ENCODE measurements around the gene RNF135. TPM values are rescaled to one million over a fixed set of nuclear protein-coding genes. Genes with fewer than 3 reads are reported as not detected.

Gene RNF135
- total RNA-seq, result 10 to 100 TPM; 14.8 to 20.7 TPM
- 7.8 TPM for polyA plus RNA-seq (2013, experiment 1 of 2)
- 7.4 TPM for polyA plus RNA-seq (2013, experiment 2 of 2)
- long read RNA-seq, experiment 1, partial matches to known transcripts, result 2 of 9 reads
- long read RNA-seq, experiment 1, other reads (novel, unspliced or antisense), result 4 of 9 reads
- long read RNA-seq, experiment 2, transcript RNF135-201 (4 exons, 1,905 nt), result minor isoform, 9 of 38 reads
- long read RNA-seq, experiment 2, transcript RNF135-202 (5 exons, 2,892 nt), result major isoform, 20 of 38 reads
- long read RNA-seq, experiment 2, partial matches to known transcripts, result 1 of 38 reads
- long read RNA-seq, experiment 2, other reads (novel, unspliced or antisense), result 6 of 38 reads
- long read RNA-seq, experiment 3, transcript RNF135-202 (5 exons, 2,892 nt), result major isoform, 69 of 119 reads
- long read RNA-seq, experiment 3, transcript RNF135-201 (4 exons, 1,905 nt), result minor isoform, 34 of 119 reads
- long read RNA-seq, experiment 3, partial matches to known transcripts, result 0 of 119 reads
- long read RNA-seq, experiment 3, other reads (novel, unspliced or antisense), result 12 of 119 reads
- long read RNA-seq, experiment 4, partial matches to known transcripts, result 8 of 8 reads
- long read RNA-seq, experiment 4, other reads (novel, unspliced or antisense), result 0 of 8 reads

DNA sequence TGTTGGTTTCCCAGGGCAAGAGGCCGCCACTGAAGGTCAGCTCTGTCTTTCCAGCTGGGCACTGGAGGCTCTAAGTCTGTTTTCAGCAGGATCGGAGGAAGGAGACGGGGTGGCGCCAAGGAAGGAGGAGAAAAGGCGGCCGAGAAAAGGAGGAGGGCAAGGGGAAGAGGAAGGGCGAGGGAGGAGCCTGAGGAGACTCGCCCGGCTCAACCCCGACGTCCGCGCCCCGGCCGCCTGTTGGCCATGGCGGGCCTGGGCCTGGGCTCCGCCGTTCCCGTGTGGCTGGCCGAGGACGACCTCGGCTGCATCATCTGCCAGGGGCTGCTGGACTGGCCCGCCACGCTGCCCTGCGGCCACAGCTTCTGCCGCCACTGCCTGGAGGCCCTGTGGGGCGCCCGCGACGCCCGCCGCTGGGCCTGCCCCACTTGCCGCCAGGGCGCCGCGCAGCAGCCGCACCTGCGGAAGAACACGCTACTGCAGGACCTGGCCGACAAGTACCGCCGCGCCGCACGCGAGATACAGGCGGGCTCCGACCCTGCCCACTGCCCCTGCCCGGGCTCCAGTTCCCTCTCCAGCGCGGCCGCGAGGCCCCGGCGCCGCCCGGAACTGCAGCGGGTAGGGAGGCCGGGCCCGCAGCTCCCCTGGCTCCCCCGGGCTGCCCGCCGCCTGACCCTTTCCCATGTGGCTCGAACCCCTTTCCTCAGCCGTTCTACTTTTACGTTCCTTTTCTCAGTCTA, at the start of gene RNF135:
Gene RNF135, plus strand, starts transcription at position 209 of the 737 bp plus-strand sequence. Its CDS starts 35 bp downstream, at position 244.
- peak within 1 kb of the TSS; percentile 56 for H3K9ac ChIP-seq (ENCODE audit: extremely low read depth, low read length, poor library complexity, severe bottlenecking)
- H3K36me3 Mint-ChIP-seq (ENCODE audit: low read depth), result peaks cover 18% of the 10 kb centered on the region
- H3K27ac ChIP-seq (ENCODE audit: low read depth, low read length), result peak within 1 kb of the TSS; percentile 68
- peak within 1 kb of the TSS; percentile 99 for H3K27ac Mint-ChIP-seq
- peak; percentile 96 for DNase-seq
- H3K36me3 ChIP-seq (ENCODE audit: control insufficient read depth, insufficient read depth, low read length), result no peaks in the 10 kb centered on the region
- H3K4me1 Mint-ChIP-seq, result peaks cover 2% of the 10 kb centered on the region
- H3K27me3 ChIP-seq (ENCODE audit: control insufficient read depth, insufficient read depth, low read length, poor library complexity, severe bottlenecking), result no peaks in the 10 kb centered on the region
- peak within 1 kb of the TSS; percentile 81 for H3K4me3 ChIP-seq (ENCODE audit: low read length)
- TF ChIP-seq CTCF (conservative IDR thresholded peaks at IDR 0.05), result peak; percentile 69
- 2 to 6% methylated on average over 23 to 66 of the region's 66 CpGs for WGBS, 2 experiments (ENCODE audit: insufficient coverage in 1 of 2, insufficient read length in 1 of 2)
- peaks cover 13% of the 10 kb centered on the region for H3K9me3 Mint-ChIP-seq
- H3K27me3 Mint-ChIP-seq (ENCODE audit: insufficient read depth), result no peaks in the 10 kb centered on the region
- H3K9me3 ChIP-seq (ENCODE audit: control insufficient read depth, low read length), result peaks cover 7% of the 10 kb centered on the region
- H3K4me1 ChIP-seq (ENCODE audit: control insufficient read depth, insufficient read depth, low read length), result no peaks in the 10 kb centered on the region
- H3K4me3 Mint-ChIP-seq, result peak within 1 kb of the TSS; percentile 85

DNA sequence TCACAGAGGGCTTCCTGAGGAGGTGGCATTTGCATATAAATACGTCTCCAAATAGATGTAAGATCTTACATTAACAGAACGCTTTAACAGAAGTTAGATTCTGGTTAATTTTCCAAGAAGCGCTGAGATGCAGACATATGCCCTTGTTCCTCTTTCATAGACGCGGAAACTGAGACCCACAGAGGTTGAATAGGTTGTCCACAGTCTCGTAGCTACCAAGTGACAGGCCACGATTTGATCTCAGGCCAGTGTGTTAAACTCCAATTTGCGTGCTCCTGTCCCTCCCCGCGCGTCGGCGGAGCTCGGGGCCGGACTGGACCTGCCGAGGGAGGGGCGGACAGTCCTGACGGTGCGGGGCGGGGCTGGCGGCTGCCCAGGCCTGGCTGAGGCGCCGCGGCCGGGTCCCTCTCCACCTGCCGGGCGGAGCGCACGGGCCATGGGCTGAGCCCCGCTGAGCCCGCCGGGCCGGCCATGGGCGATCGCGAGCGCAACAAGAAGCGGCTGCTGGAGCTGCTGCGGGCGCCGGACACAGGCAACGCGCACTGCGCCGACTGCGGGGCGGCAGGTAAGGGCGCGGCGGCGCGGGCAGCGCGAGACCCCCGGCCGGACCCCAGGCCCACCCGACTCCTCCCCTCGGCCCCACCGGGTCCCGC, 49.2 kb upstream of the RNF135 start, which contains the start of gene ADAP2:
Gene ADAP2, plus strand, starts transcription at position 402 of the 653 bp plus-strand sequence. Its CDS starts 70 bp downstream, at position 472.
- peak within 1 kb of the TSS; percentile 53 for H3K4me3 Mint-ChIP-seq
- Histone ChIP-seq H3K36me3 (ENCODE audit: control insufficient read depth, insufficient read depth, low read length) (no peaks in the 10 kb centered on the region), H3K4me3 (ENCODE audit: low read length) (peak within 1 kb of the TSS; percentile 66), H3K27ac (ENCODE audit: low read depth, low read length) (no peak within 1 kb of the TSS), H3K4me1 (ENCODE audit: control insufficient read depth, insufficient read depth, low read length) (peaks cover 3% of the 10 kb centered on the region), H3K27me3 (ENCODE audit: control insufficient read depth, insufficient read depth, low read length, poor library complexity, severe bottlenecking) (peaks cover 53% of the 10 kb centered on the region), H3K9me3 (ENCODE audit: control insufficient read depth, low read length) (no peaks in the 10 kb centered on the region), H3K9ac (ENCODE audit: extremely low read depth, low read length, poor library complexity, severe bottlenecking) (no peak within 1 kb of the TSS)
- DNase-seq, result peak; percentile 88
- H3K4me1 Mint-ChIP-seq, result peaks cover 13% of the 10 kb centered on the region
- H3K27ac Mint-ChIP-seq, result no peak within 1 kb of the TSS
- H3K27me3 Mint-ChIP-seq (ENCODE audit: insufficient read depth), result peaks cover 62% of the 10 kb centered on the region
- TF ChIP-seq CTCF (conservative IDR thresholded peaks at IDR 0.05), result no peak
- H3K36me3 Mint-ChIP-seq (ENCODE audit: low read depth), result no peaks in the 10 kb centered on the region
- H3K9me3 Mint-ChIP-seq, result no peaks in the 10 kb centered on the region
- 5 to 28% methylated on average over 8 to 60 of the region's 60 CpGs for WGBS, 2 experiments (ENCODE audit: insufficient coverage in 1 of 2, insufficient read length in 1 of 2)

Data from endodermal cell (in vitro differentiated cells).